Fibroblast of peridontal ligament (primary cell): ENCODE results near the gene OR2T1.
"Not testable (repeated sequence)": the region's sequence is repeated elsewhere in the genome, so short reads cannot be mapped to it uniquely, and the experiment has no call there.

Experiments
- DNase-seq: peaks from one replicate; pipeline ENCODE4 v3.0.0-alpha.2; 2010; ENCODE audit errors: extremely low read depth

OR2T1 gene, protein sequence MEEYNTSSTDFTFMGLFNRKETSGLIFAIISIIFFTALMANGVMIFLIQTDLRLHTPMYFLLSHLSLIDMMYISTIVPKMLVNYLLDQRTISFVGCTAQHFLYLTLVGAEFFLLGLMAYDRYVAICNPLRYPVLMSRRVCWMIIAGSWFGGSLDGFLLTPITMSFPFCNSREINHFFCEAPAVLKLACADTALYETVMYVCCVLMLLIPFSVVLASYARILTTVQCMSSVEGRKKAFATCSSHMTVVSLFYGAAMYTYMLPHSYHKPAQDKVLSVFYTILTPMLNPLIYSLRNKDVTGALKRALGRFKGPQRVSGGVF

DNA sequence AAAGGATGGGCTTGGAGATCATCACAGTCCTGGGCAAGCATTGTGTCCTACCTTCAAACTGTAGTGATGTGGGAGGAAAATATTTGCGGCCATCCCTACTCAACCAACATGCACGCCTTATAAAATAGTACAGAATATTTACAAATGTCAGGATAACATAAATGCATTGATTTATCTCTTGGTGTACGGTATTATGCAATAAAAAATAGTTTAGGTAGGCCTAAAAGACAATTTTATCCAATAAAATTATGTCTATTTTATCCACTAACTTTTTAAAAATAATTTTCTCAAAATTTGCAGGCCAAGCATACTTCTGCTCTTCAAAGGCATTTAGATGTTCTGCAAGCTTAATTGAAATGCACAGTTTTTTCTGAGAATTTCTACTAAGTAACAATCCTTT lies at the start of gene OR2T1:
Gene OR2T1, plus strand, starts transcription at position 301 of the 400 bp plus-strand sequence. CDS start 3,100 bp downstream, outside the sequence.
- DNase-seq: no peak

DNA sequence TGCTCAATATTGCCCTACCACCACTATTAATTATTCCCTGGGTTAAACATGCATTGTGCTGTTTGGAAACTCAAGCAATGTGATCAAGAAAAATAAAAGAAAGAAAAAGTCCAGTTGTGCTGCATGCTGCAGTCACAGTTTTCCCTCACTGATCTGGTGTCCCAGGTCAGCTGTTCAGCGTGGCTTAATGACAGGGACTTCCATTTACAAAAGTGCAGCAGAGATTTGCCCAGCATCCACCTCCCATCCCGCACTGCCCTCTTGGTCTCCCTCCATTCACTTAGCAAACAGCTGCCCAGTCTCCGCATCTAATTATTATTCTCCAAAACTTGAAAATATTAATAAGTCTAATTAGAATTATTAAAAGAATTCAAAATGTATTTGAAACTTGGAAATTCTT lies 43.4 kb upstream of the OR2T1 start:
- no peak for DNase-seq

DNA sequence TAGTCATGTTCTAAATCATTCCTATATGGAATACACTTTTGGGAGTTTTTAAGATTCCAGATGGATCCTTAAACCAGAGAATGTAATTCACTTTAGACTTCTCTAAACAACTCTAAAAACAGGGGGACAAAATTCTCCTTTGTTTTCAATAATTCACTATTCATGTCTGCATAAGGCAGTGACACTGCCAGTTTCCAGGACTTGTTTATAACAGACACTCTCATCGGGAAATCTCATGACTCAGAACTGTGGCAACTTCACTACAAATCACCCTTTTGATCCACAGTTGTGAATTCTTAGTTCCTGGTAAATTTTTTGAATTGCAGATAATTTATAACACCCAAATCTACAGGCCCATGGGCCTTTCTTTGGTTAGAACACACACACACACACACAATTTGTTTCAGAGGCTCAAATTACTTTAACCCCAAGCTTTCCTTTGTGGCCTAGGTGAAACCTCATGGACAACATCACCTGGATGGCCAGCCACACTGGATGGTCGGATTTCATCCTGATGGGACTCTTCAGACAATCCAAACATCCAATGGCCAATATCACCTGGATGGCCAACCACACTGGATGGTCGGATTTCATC lies 41.6 kb upstream of the OR2T1 start, which contains the start of gene OR2T4:
Gene OR2T4, plus strand, starts transcription at position 545 of the 595 bp plus-strand sequence. Its CDS starts 0 bp downstream, at position 545.
- DNase-seq: no peak

DNA sequence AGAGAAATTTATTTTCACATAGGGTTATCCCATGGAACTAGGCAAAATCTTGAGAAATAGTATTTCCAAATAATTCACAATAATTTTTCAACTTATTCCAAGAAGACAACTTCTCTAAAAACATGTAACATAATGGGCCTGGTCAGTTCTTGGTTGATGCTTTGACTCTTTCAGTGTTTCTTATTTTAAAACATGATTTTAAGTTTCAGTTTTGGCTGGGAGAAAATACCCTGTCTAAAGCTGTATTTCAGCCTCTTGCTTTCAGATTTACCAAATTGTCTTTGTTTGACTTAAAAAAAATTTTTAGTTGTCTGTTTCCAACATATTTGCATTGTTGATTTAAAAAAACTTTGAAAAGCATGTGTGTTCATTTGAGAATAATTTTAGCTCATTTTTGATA lies 36.2 kb upstream of the OR2T1 start:
- DNase-seq: no peak

DNA sequence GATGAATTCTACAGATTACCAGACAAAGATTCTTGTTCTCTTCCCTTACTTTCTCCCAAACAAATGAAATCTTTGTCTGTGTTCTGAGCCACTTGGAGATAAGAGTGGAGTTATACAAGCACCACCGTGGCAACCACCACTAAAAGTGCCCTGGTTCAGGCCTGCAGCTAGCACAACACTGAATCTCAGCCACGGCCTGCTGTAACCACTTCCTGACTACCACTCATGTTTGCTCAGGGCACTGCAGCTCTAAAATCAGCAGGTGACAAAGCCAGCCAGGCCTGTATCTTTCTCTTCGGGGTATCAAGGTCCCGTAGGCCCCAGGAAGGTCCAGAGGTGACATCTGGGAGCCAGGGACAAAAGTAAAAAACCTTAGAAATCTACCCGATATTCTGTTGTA lies 30.5 kb upstream of the OR2T1 start:
- no peak for DNase-seq

DNA sequence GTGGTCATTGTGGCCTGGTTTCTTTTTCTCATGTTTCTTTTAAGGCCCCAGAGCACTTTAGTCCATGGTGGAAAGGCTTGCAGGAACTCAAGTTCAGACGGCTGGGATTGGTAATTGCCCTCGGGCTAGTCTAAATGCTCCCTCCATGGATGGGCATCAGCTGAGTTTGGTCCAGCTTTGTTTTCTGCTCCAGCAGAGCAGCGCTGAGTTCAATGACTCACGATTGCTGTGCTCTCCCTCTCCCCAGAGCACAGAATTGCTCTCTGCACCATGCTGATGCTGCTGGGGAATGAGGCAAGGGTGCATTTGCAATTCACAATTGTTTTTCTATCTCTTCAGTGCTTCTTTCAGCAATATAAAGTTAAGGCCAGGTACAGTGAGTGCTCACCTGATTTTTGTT lies 29.1 kb upstream of the OR2T1 start:
- no peak for DNase-seq

DNA sequence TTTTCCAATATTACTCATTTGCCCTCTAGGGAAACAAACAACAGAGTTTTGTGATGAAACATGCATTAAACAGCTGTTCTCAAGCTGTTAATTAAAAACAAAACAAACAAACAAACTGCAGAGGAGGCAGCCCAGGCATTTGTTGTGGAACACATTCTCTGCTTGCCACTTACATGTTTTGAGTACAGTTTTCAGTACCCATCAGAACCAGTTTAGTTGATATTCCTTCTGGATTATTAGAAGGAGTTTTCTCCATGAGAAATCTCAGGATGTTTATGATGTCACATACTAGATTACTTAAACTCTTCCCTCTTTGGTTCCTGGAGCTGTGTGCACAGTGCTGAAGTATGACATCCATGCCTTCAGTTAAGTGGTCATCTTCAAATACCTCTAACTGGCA lies 27.4 kb upstream of the OR2T1 start, which contains the start of gene OR2T6:
Gene OR2T6, plus strand, starts transcription at position 301 of the 400 bp plus-strand sequence. CDS start 11,863 bp downstream, outside the sequence.
- DNase-seq: no peak

DNA sequence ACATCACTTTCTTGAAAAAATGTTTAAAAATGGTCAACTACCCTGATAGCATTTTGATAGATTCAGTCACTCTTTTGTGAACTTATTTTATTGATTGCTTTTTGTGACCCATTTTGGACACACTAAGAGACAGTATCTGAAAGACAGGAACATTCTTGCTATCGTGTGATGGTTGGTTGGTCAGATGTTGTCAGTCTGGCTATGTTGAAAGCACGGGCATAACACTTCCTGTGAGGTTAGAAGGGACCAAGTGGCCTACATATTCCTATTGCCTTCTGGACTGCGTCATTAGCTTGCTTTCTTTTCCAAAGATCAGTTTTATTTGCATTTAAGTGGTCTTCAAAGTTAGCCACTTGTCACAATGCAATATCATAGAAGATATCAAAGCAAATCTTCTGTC lies 25.9 kb upstream of the OR2T1 start:
- DNase-seq: no peak

DNA sequence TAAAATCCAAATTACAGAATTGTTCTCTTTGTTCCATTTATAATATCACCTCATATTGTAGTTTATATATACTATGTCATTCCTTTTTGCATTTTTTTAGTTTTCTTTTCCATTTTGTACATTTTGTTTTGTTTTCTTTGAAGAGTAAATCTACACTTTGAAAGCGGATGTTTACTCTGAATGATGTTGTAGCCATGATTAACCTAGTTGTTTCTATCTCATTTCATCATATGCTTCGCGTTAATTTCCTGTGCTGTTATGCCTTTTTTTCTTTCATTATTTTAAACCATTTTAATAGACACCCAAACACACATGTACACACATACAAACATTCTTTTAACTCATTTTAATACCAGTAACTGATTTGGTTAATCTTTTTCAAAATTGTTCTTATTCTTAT lies 22.0 kb upstream of the OR2T1 start:
- no peak for DNase-seq

DNA sequence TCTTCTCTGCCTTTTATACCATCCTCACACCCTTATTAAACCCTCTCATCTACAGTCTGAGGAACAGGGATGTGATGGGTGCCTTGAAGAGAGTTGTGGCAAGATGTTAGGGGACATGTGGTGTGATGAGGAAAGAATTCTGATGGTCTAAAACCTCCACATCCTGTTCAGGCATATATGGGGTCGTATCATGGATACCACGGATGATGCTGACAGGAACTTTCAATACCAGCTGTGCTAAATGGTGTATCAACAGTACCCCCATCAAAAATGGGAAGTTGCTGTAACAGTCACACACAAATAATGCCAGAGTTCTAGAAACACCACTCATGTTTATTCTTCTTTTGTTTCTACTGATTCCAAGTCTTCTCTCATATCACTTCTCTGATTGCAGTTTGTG lies 14.4 kb upstream of the OR2T1 start:
- no peak for DNase-seq

DNA sequence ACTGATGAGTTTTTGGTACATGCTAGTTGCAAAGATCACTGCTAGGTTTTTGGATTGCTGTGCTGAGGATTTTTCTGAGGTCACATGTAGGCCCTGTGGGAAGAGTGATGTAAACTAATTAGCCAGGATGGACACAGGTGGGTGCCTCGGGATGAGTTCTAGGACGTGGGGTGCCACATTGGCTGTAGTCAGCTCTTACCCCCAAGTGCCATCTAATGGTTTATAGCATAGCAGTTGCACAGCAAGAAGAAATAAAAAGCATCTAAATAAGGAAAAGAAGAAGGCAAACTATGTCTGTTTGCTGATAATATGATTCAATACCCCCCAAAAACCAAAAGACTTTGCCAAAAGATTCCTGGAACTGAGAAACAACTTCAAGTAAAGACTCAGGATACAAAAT lies 9.8 kb upstream of the OR2T1 start:
- no peak for DNase-seq

DNA sequence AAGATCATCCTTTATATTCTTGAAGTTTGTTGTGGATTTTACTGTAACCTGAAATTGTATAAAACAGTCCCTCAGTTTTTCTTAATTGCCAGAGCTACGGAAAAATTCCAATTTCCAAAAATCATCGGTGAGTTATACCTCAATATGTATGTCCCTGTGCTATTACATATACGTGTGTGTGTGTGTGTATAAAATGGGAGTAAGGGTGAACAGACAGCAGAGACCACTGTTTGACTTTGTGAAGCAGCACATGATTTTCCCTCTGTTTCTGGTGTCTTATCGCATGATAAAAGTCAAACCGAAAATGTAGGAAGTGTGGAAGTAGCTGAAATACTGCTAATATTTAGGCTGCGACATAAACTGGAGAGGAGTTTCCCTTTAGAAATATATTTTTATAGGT lies 1.2 kb downstream of the OR2T1 start:
- peak; percentile 7 for DNase-seq

DNA sequence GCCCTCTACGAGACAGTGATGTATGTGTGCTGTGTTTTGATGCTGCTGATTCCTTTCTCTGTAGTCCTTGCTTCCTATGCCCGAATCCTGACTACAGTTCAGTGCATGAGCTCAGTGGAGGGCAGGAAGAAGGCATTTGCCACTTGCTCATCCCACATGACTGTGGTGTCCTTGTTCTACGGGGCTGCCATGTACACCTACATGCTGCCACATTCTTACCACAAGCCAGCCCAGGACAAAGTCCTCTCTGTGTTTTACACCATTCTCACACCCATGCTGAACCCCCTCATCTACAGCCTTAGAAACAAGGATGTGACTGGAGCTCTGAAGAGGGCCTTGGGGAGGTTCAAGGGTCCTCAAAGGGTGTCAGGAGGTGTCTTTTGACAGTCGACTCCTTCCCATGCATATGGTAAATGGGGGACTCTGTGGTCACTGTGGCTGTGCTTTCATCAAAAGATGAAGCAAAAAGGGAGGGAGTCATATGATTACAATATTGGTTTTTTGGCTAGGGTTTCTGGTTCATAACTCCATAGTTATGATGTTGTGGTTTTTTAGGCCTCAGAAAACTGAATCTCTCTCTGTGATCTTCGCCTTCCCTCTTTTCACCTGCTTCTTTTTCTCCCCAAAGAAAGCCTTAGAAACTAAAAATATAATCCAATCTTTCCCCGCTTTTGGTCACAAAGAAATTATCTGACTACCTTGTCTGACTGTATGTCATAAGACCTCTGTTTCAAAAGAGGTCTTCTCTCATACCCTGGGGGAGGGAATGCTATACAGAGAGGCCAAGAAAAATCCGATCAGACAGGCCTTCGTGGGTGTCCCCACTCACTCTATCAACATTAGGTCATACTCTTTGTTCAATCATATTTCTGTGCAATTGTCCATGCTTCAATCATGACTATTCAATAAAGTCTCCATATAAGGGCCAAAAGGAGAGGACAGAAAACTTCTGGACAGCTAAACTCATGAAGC lies 4.2 kb downstream of the OR2T1 start:
- no peak for DNase-seq

DNA sequence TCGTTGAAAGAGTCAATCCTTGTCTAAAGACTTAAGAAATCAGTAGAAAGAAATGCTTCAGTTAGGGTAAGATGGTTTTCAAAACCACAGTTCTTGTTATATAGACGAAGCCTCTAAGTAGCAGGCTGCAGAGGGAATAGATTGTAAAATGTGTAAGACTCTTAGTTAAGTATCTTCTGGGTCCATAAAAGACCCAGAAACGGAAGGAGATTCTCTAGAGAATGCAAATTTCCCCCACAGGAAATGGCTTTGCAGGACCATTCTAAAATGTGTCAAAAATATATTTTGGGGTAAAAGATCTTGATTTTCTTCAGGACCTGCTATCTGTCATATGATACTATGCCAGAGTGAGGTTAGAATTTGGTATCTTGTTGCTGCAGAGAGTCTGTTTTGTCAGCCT lies 13.4 kb downstream of the OR2T1 start:
- no peak for DNase-seq

DNA sequence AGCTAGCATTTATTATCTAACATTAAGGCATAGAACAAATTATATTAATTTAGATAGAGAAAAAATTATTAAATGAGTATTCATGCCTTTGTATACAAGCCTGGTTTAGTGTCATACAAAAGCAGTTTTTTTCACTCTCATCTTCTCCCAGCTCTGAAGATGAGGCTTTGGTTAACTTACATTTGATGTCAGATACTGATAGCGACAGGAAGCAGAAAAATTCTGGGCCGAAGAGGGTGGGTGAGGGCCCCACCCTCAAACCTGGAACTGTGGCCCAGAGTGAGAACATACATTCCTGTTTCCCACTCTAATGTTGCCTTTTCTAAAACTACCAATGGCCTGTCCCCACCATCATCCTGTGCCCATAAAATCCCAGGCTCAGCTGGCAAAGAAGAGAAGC lies 15.0 kb downstream of the OR2T1 start:
- no peak for DNase-seq

DNA sequence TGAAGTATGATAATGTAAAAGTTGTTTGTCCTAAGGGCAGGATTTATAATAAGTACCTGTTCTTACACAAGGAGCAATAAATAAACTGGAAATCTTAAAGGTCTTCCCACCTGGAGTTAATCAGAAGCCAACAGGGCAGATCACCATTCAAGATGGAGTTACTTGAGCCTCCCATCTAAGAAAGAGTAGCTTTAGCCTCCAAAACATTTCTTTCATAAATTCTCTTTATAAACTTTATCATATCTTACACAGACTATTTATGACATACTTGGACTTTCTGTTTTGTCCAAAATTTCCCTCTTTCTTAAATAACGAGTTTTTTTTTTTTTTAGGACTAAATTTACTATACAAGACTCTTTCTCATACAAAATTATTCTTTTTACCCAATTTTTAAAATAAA lies 18.5 kb downstream of the OR2T1 start:
- DNase-seq: peak; percentile 1

DNA sequence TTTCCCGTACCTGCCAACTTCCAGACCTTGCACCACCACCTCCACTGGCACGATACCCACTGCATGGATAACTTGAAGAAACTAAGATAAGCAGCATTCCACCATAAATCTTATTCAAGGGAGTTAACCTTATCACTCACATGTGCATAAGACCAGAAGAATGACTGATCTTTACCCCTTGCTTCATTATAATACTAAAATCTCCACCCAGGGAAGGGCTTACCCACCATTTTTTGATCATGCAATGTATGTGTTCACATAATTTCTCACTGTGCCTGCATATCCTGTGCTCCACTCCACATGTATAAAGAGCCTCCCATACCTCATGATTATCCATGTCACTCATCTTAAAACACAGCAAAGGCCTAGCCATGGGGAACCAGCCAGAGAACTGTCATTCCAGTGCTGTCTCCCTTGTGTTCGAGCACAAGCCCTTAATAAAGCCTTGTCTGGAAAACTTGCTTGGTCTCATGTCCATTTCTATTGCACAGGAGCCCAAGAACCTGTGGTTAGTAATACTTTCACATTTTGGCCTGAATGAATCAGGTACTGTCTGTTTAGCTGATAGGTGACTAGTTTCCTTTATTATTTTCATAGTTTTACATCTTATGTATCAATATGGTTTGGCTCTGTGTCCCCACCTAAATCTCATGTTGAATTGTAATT lies 24.8 kb downstream of the OR2T1 start:
- DNase-seq: not testable (repeated sequence)

DNA sequence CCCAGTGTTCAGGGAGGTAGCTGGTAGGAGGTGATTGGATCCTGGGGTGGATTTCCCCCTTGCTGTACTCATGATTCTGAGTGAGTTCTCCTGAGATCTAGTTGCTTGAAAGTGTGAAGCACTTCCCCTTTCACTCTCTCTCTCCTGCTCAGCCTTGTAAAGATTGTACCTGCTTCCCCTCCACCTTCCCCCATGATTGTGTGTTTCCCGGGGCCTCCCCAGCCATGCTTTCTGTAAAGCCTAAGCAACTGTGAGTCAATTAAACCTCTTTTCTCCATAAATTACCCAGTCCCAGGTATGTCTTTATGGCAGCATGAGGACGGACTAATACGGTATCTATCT lies 25.3 kb downstream of the OR2T1 start:
- not testable (repeated sequence) for DNase-seq

DNA sequence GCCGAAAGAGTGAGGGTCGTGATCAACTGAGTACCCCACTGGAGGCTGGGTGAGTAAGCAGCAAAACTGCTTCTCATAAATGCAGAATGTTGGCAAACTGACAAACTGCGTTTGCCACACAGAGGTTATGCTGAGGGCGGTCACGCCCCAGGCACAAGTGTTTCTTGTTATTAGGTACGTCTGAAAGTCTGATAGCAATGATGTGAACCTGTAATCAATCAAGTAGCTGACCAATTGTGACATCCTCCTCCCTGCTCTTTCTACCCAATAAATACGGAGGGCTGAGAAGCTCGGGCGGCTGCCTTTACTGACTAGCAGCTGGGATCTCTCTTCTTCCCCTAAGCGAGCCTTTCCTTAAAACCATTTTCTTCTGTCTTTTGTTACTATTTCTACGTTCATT lies 28.8 kb downstream of the OR2T1 start:
- DNase-seq: not testable (repeated sequence)

DNA sequence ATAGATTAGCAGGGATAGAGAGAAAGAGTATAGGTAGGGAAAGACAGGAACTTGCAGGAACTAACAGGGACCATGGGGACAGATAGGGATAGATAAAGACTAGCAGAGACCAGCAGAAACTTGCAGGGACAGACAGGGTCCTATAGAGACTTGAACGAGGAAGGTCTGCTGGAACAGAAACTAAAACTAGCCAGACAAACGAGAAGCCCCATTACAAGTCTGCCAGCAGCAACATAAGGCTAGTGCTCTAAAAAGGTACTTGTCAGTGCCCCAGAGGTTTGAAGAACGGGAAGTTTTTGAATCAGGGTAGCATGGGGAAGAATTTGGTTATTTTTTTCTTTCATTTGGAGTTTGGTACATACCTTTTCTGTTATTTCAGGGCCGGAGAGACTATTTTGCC lies 29.4 kb downstream of the OR2T1 start:
- not testable (repeated sequence) for DNase-seq

DNA sequence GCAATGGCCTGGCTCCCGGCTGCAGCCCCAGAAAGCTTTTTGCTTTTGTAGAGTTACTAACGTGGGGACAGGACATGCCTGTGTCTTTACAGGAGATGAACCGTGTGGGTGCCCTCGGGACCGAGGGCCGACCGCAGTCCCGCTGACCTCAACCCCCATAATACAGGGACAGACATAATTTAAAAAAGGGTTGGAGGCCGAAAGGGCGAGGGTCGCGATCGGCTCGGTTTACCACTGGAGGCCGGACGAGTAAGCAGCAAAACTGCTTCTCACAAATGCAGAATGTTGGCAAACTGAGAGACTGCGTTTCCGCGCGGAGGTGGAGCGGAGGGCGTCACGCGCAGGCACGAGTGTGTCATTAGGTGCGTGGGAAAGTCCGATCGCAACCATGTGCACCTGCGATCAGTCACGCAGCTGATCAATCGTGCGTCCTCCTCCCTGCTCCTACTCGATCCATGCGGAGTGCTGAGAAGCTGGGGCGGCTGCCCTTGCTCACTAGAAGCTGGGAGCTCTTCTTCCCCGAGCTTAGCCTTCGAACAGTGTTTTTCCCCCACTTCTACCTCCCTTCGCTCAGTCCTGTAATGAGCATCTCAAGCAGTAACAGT lies 31.1 kb downstream of the OR2T1 start:
- not testable (repeated sequence) for DNase-seq
